ENCODE results near the gene ETFA.

The ETFA gene

GRCh38 chr15:76209942-76210341 lies 101.3 kb downstream of the ETFA start (continued):
- TF ChIP-seq, protein P1, sequence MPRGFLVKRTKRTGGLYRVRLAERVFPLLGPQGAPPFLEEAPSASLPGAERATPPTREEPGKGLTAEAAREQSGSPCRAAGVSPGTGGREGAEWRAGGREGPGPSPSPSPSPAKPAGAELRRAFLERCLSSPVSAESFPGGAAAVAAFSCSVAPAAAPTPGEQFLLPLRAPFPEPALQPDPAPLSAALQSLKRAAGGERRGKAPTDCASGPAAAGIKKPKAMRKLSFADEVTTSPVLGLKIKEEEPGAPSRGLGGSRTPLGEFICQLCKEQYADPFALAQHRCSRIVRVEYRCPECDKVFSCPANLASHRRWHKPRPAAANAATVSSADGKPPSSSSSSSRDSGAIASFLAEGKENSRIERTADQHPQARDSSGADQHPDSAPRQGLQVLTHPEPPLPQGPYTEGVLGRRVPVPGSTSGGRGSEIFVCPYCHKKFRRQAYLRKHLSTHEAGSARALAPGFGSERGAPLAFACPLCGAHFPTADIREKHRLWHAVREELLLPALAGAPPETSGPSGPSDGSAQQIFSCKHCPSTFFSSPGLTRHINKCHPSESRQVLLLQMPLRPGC (tag by site-specific recombination; IDR thresholded peaks at IDR 0.05) = no peak
- TF ChIP-seq ZNF426 (tag by site-specific recombination; IDR thresholded peaks at IDR 0.05) (no peak), HOXC10 (CRISPR knock-in tag; IDR thresholded peaks at IDR 0.05) (no peak), KLF8 (tag by site-specific recombination; IDR thresholded peaks at IDR 0.05) (no peak), KLF1 (tag by site-specific recombination; IDR thresholded peaks at IDR 0.05) (peak; percentile 45; the same call in 1 of the 2 replicates), ZNF133 (tag by site-specific recombination; IDR thresholded peaks at IDR 0.05) (no peak), ZNF777 (tag by site-specific recombination; IDR thresholded peaks at IDR 0.05; ENCODE audit: borderline replicate concordance) (no peak), ZBTB20 (tag by site-specific recombination; IDR thresholded peaks at IDR 0.05) (no peak), ZNF600 (tag by site-specific recombination; IDR thresholded peaks at IDR 0.05) (0 out of 2 replicates have a peak, but pooled peaks have one; percentile 17), GLIS1 (tag by site-specific recombination; IDR thresholded peaks at IDR 0.05) (peak; percentile 12; the same call in 1 of the 2 replicates), ATF2 (tag by site-specific recombination; IDR thresholded peaks at IDR 0.05; ENCODE audit: low read depth) (no peak), BCL11A (tag by site-specific recombination; IDR thresholded peaks at IDR 0.05; ENCODE audit: low read depth) (no peak), ZNF549 (tag by site-specific recombination; IDR thresholded peaks at IDR 0.05) (no peak)
- TF ChIP-seq, protein P2, sequence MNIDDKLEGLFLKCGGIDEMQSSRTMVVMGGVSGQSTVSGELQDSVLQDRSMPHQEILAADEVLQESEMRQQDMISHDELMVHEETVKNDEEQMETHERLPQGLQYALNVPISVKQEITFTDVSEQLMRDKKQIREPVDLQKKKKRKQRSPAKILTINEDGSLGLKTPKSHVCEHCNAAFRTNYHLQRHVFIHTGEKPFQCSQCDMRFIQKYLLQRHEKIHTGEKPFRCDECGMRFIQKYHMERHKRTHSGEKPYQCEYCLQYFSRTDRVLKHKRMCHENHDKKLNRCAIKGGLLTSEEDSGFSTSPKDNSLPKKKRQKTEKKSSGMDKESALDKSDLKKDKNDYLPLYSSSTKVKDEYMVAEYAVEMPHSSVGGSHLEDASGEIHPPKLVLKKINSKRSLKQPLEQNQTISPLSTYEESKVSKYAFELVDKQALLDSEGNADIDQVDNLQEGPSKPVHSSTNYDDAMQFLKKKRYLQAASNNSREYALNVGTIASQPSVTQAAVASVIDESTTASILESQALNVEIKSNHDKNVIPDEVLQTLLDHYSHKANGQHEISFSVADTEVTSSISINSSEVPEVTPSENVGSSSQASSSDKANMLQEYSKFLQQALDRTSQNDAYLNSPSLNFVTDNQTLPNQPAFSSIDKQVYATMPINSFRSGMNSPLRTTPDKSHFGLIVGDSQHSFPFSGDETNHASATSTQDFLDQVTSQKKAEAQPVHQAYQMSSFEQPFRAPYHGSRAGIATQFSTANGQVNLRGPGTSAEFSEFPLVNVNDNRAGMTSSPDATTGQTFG (tag by site-specific recombination; IDR thresholded peaks at IDR 0.05; ENCODE audit: borderline replicate concordance) = no peak
- TF ChIP-seq, protein P3, sequence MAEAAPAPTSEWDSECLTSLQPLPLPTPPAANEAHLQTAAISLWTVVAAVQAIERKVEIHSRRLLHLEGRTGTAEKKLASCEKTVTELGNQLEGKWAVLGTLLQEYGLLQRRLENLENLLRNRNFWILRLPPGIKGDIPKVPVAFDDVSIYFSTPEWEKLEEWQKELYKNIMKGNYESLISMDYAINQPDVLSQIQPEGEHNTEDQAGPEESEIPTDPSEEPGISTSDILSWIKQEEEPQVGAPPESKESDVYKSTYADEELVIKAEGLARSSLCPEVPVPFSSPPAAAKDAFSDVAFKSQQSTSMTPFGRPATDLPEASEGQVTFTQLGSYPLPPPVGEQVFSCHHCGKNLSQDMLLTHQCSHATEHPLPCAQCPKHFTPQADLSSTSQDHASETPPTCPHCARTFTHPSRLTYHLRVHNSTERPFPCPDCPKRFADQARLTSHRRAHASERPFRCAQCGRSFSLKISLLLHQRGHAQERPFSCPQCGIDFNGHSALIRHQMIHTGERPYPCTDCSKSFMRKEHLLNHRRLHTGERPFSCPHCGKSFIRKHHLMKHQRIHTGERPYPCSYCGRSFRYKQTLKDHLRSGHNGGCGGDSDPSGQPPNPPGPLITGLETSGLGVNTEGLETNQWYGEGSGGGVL (tag by site-specific recombination; IDR thresholded peaks at IDR 0.05) = no peak
- TF ChIP-seq, protein P4, sequence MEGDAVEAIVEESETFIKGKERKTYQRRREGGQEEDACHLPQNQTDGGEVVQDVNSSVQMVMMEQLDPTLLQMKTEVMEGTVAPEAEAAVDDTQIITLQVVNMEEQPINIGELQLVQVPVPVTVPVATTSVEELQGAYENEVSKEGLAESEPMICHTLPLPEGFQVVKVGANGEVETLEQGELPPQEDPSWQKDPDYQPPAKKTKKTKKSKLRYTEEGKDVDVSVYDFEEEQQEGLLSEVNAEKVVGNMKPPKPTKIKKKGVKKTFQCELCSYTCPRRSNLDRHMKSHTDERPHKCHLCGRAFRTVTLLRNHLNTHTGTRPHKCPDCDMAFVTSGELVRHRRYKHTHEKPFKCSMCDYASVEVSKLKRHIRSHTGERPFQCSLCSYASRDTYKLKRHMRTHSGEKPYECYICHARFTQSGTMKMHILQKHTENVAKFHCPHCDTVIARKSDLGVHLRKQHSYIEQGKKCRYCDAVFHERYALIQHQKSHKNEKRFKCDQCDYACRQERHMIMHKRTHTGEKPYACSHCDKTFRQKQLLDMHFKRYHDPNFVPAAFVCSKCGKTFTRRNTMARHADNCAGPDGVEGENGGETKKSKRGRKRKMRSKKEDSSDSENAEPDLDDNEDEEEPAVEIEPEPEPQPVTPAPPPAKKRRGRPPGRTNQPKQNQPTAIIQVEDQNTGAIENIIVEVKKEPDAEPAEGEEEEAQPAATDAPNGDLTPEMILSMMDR (tag by site-specific recombination; IDR thresholded peaks at IDR 0.05) = no peak

- Histone ChIP-seq H3K27ac (ENCODE audit: extremely low read depth, low read depth, low read length) (no peak overlapping the region), H3K4me1 (ENCODE audit: control insufficient read depth, insufficient read depth, low read length) (no peaks in the 10 kb centered on the region), H3K9me3 (ENCODE audit: control insufficient read depth, insufficient read depth, low read depth, low read length) (no peaks in the 10 kb centered on the region), H3K4me3 (ENCODE audit: low read depth, low read length) (no peak overlapping the region), H3K36me3 (ENCODE audit: control insufficient read depth in 2 of 2, insufficient read depth in 1 of 2, low read length in 2 of 2) (peaks cover 0 to 86% of the 10 kb centered on the region in 2 experiments; a peak in 1 of 3 replicates)
- TF ChIP-seq ZNF416 (tag by site-specific recombination; IDR thresholded peaks at IDR 0.05) = no peak
- TF ChIP-seq ZNF776 (tag by site-specific recombination; IDR thresholded peaks at IDR 0.05; ENCODE audit: borderline replicate concordance) = no peak
- TF ChIP-seq SP7 (tag by site-specific recombination; IDR thresholded peaks at IDR 0.05) = no peak
- TF ChIP-seq ZNF843 (tag by site-specific recombination; IDR thresholded peaks at IDR 0.05) = no peak
- no peak for TF ChIP-seq YY1 (tag by site-specific recombination; IDR thresholded peaks at IDR 0.05)
- TF ChIP-seq BCL11B (tag by site-specific recombination; IDR thresholded peaks at IDR 0.05; ENCODE audit: low read depth) = no peak
- no peak for TF ChIP-seq GLIS2 (tag by site-specific recombination; IDR thresholded peaks at IDR 0.05)
- TF ChIP-seq HOXA7 (CRISPR knock-in tag; IDR thresholded peaks at IDR 0.05; ENCODE audit: borderline replicate concordance) = no peak
- no peak for TF ChIP-seq ZNF585B (tag by site-specific recombination; IDR thresholded peaks at IDR 0.05)
- POLR2A ChIA-PET = no interaction called here
- CTCF ChIA-PET = interaction anchor here (0.6 kb wide), 1 partner anchor 1477 kb away, joined by 5 read pairs; no protein-coding TSS in a partner anchor
Observed at GRCh38 chr15:76209523-76209922, 101.7 kb downstream of the ETFA start.

All from HEK293 (cell line).